GM18505 (cell line): ENCODE measurements around the gene NOS2.

ENCODE experiments used
- ATAC-seq: cut with Tn5 transposase; IDR thresholded peaks from one replicate; pipeline ENCODE4 v1.9.1; 2021; ENCODE audit not compliant: unreplicated experiment
- POLR2A ChIP-seq: IDR thresholded peaks from 4 replicates; pipeline ENCODE4 v1.6.1; 2011; ENCODE audit warnings: borderline replicate concordance; ENCODE audit not compliant: insufficient read depth, insufficient read length; ENCODE audit errors: extremely low read depth

Gene NOS2

GRCh38 chr17:27808628-27809027 lies 8.3 kb upstream of the NOS2 start:
- TF ChIP-seq POLR2A: no peak
- no peak for ATAC-seq

GRCh38 chr17:27807567-27808470 lies 7.5 kb upstream of the NOS2 start:
- peak; percentile 65 for ATAC-seq
- peak; percentile 72 for TF ChIP-seq POLR2A

DNA sequence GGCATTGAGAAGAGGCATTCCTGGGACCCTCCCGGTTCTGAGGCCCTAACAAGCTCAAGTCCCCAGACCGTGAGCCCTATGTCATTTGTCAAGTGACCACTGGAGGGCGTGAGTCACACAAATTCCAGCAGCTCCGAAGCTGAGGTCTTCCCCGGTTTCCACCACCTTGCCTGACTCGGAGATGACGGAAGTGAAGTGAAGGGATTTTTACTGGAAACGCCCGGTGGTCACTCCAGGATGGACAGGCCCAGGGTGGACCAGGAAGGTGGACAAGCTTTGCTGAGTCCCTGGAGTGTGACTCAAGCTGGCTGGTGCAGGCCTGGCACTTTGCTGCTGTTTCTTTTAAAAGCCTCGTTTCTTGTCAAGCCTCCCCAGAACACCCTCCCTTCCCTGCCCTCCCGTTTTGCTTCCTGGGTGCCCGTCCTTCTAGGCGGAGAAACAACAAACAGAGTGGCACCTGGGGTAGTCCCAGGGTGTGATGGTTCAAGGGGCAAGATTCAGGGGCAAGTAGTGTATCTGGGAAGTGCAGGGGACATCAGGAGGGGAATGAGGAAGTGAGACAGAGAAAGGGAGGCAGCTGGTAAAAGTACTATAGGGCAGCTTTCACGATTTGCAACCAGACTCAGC lies 5.3 kb upstream of the NOS2 start:
- no peak for TF ChIP-seq POLR2A
- peak; percentile 34 for ATAC-seq

- no peak for ATAC-seq
- no peak for TF ChIP-seq POLR2A
These were observed 3.8 kb upstream of the NOS2 start for GRCh38 chr17:27804113-27804512.

DNA sequence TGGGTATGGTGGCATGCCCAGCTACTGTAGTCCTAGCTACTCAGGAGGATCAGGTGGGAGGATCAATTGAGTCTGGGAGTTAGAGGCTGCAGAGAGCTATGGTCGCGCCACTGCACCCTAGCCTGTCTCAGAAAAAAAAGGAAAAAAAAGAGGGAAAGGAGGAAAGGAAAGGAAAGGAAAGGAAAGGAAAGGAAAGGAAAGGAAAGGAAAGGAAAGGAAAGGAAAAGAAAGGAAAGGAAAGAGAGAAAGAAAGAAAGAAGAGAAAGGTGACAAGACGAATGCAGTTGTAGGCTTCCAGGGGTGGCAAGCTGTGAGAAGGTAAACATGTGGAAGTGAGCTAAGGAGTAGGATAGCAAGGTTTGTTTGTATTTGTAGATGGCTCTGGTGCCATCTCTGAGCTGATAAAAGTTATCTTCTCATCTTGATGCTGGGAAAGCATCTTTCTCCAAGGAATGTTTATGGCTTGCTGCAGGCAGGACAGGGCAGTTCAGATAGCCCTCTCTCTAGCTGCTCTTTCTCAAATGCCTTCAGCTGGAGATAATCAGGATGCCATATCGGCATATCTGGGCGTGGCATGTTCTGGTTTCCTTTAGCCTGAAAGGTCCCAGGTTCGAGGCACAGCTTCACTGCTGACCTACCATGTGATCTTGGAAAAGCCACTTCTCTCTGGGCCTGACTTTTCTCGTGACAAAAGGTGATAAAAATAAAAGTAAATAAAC lies 2.8 kb upstream of the NOS2 start:
- ATAC-seq: no peak
- no peak for TF ChIP-seq POLR2A

DNA sequence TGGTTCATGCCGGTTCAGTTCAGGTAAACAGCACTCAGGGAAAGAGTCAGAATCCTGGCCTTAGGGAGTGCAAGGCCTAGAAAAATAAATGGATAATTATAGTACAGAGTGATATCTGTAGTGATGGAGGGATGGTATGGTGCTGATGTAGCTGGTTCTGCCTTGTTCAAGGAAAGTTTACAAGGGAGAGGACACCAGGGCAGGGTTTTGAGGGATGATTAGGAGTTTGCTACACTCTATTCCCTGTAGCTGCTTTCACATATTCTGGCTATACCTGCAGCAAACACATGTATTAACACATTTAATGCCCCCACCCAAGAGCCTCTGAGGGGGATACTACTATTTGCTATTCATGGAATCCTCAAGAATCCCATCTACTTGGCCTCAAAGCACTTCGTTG lies 1.7 kb upstream of the NOS2 start:
- no peak for TF ChIP-seq POLR2A

DNA sequence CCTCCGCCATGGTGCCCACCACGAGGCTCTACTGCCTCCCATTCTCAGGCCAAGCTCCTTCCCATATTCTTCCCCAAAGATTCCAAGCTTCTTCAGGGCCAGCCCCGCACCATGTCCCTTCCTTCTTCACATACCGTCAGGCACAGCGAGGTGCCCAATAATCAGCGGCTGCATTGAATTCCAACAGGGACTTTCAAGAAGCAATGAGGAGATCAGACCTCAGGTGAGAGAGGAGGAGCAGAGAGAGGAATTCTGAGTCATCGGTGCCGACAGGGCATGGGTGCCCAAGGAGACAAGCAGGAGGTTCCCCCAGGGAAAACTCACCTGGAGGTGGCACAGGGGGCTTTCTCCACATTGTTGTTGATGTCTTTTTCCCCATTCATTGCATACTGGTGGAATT lies 2.0 kb downstream of the NOS2 start:
- no peak for ATAC-seq
- no peak for TF ChIP-seq POLR2A

More for the DNA sequence above, 1.7 kb upstream of the NOS2 start:
- no peak for ATAC-seq

- no peak for TF ChIP-seq POLR2A
These were observed 2.8 kb downstream of the NOS2 start for GRCh38 chr17:27797390-27798091.

DNA sequence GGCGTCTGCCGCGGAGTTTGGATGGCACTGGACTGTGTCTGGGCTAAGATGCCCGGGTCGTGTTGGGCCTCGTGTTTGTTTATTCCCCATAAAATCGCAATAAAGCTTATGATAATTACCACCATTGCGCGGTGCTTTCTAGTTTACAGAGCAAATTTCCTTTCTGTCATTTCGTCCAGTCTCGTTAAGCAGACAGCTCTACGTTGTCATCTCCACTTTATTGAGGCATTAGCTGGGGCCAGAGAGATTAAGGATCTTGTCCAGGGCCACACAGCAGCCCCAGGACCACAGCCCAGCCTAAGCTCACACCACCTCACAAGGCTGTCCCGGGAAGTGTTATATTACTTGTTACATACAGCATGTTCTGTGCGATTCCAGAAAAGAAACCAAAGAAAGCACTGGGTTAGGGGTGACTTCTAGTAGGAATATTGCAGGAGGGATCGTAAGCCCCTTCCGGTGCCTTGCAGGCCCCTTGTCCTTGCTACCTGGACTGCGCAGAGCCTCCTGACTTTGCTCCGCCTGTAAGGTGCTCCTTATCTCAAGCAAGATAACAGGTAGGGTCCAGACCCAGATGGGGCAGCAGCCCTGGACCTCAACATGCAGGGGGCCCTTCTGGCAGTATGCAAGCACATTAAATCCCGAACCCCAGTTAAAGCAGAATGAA lies 6.3 kb downstream of the NOS2 start:
- TF ChIP-seq POLR2A: no peak
- no peak for ATAC-seq

More at GRCh38 chr17:27797390-27798091, 2.8 kb downstream of the NOS2 start:
- ATAC-seq: no peak

DNA sequence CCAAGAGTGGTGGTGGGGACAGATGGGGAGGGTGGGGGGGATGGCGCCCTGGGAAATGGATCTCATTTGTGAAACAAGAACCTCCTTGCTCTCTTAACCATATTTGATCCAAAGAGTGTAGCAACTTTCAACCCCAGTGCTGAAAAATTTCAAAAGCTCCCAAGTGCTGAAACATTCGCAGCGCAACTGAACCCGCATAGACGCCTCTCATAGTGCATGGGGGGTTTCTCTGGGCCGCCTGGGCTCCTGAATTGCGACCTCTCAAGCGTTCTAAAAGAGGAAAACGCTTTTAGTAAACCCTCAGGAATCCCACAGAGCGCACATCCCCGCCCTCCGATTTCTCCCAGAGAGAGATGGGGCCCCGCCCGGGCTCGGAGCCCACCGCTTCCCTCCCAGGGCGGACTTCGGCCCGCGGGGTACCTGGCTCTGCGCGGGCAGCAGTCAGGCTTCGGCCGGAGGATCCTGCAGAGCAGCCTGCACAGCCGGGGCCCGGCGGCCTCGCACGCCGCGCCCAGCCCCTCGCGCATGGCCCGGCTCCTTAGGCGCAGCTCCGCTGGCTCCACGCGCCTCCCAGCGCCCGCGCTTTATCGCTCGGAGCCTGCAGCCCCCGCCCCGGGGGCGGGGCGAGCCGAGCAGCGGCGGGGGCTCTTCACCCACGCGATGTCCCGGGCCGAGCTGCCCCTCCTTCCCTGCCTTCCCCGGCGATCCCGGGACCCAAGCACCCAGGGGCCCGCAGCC lies 7.0 kb downstream of the NOS2 start:
- ATAC-seq: no peak
- TF ChIP-seq POLR2A: no peak

- no peak for TF ChIP-seq POLR2A
- no peak for ATAC-seq
These were observed 8.2 kb downstream of the NOS2 start for GRCh38 chr17:27792095-27792494.

DNA sequence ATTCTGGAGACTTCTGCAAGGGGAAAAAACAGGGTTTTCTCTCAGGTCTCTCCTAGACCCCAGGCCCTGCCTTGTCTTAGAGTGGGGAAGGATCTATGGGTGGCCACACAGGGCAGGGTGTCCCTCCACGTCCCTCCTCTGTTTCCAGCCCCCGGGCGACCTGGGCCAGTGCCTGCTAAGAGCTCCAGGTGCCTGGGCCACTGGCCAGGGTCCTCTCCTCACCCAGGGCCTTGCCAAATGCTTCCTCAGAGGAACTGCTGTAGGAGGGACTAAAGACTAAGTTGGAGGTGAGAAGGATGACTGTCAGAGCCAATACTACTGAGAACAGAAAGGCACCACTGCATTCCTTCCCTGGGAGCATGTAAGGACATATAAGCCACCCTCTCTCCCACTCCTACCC lies 11.4 kb downstream of the NOS2 start:
- ATAC-seq: no peak
- TF ChIP-seq POLR2A: no peak
